Activated CD8-positive, alpha-beta memory T cell treated with anti-CD3 and anti-CD28 coated beads, Interleukin-2, amount 50 U/mL, for 1 hour (primary cell): ENCODE data around the gene ORMDL2.

Experiments
- DNase-seq: peaks from one replicate; pipeline ENCODE4 v3.0.0-alpha.2; 2020; ENCODE audit errors: extremely low read depth

The ORMDL2 gene, protein sequence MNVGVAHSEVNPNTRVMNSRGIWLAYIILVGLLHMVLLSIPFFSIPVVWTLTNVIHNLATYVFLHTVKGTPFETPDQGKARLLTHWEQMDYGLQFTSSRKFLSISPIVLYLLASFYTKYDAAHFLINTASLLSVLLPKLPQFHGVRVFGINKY

DNA sequence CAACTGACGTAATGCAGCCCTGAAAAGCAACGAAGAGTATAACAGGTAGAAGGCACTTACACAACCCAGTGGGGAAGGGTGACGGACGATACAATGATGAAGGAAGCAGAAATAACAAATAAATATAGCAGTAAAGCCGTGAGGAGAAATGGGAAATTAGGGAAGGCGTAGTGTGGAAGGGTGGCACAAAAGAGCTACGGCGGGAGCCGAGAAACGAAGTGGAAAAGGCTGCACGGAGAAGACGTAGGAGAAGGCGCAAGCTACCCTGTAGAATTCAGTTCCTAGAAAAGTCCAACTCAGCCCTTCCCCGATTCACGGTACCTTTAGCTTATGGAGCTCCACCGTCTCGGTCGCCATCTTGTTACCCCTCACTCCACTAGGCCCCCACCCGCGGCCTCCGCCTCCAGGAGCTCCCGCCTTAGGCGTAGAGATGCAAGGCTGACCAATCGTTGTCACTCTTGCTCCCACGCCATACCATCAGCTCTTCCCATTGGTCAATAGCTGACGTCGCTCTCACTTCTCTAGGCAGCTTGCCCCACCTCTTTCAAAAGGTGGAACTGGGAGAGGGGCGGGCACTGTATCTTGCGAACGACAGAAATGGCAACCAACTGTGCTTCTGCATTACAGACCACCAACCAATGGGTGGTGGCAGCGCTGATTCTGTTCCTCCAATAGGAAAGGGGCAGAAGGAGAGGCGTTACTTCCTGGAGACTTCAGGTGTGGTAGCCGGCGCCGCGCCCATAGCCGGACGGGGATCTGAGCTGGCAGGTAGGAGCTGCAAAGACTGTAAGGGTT lies at the start of gene ORMDL2, which contains the start of gene SARNP:
Gene ORMDL2, plus strand, starts transcription at position 697 of the 795 bp plus-strand sequence. CDS start 959 bp downstream, outside the sequence.
Gene SARNP, minus strand, starts transcription at position 380 of the 795 bp plus-strand sequence. Its CDS starts 23 bp downstream, at position 357.
- DNase-seq, result peak; percentile 98

DNA sequence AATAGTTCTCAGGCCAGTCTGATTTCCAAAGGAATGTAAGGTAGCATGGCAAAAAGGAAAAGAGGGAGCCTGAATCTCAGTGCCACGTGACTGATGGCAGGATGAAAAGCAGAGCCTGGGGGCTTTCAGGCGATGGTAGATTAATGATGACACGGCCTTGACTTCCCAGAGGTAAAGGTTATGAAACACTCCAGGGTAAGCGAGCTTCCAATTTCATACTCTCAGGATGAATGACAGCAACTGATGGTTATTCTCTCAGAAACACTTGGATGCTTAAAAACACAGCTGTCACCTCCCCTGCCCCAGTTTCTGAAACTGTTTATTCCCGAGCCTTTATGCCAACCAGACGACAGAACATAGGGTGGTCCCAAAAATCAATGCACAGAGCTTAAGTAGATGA lies 46.1 kb upstream of the ORMDL2 start:
- DNase-seq, result no peak

DNA sequence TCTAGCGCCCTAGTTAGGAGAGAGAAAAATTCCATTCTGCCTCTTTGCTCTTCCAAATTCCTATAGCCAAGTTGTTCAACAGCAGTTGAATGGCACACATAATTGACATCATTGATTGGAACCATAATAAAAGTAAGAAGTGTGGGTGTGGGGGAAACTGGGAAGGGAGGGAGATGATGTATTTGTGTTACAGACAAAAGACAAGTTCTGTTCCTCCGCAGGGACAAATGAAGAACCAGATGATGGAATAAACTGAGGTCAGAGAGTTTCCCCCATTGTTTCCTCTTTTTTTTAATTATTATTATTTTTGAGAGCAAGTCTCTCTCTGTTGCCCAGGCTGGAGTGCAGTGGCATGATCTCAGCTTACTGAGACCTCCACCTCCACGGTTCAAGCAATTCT lies 40.0 kb upstream of the ORMDL2 start:
- DNase-seq, result no peak

DNA sequence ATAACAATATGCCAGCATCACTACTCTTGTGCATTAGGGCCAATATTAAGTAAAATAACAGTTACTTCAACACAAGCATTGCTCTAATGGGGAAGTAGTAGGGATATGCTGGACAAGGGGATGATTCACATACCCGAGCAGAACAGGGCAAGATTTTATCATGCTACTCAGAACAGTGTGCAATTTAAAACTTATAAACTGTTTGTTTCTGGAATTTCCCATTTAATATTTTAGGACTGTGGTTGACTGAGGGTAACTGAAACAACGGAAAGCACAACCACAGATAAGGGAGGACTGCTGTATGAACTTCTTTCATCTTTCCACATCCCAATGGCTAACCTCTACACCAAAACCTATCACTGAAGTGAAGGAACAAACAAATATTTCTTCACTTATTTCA lies 37.2 kb upstream of the ORMDL2 start:
- DNase-seq, result no peak

DNA sequence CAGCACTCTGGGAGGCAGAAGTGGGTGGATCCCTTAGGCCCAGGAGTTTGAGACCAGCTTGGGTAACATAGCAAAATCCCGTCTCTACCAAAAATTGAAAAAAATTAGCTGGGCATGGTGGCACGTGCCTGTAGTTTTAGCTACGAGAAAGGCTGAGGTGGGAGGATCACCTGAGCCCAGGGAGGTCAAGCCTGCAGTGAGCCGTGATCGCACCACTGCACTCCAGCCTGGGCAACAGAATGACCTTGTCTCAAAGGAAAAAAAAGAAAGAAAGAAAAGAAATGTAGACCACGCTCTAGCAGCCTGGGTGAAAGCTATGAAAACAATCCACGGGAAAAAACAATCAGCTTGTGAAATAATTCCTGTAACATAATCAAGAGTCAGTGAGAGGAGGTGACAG lies 29.3 kb upstream of the ORMDL2 start:
- DNase-seq, result no peak

DNA sequence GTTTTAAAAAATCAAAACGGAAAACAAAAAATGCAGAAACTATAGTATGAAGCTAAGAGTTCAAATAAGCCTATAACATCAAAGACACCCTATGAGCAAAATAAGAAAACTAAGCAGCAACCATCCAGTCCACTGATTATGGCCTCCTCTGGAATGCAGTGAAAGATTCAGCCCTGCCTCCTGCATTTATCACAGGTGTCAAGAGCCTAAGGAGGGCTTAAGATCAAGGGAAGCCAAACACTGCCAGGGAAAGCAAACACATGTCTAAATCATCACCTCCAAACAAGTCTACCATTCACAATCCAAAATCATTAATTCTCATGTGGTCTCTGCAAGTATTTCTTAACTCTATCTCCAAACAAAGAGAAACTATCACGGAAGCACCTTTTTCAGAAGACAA lies 28.7 kb upstream of the ORMDL2 start:
- no peak for DNase-seq

DNA sequence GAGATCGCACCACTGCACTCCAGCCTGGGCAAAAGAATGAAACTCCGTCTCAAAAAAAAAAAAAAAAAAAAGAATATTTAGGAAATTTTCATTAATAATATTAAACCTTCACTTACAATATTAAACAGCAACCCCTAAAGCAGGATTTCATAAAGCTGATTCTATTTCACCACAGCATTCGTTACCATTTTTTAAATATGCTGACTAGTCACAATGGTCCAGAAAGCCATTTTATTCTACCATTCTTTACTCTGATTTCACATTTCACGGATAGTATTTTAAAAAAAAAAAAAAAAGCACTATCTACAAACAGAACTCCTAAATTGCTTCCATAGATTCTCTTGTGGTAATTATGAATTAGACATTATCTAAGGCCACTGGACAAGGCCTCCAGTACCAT lies 27.9 kb upstream of the ORMDL2 start:
- no peak for DNase-seq

DNA sequence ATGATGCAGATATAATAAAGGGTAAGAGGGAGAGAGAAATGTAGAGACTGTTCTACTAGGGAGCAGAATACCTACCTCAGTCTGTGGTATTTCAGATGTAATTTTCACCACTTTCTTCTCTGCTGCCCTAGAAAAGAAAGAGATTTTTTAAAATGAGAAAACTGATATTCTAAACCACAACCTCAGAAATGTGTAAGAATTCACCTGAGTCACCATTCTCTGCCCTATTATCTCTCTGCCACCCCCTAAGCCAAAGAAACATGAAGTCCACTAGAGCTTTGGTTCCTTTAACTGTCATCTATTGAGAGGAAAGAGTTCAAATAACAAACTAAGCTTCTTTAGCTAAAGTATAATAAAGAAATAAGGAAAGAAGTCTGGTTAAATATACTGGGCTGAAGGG lies 21.9 kb upstream of the ORMDL2 start:
- DNase-seq, result no peak

DNA sequence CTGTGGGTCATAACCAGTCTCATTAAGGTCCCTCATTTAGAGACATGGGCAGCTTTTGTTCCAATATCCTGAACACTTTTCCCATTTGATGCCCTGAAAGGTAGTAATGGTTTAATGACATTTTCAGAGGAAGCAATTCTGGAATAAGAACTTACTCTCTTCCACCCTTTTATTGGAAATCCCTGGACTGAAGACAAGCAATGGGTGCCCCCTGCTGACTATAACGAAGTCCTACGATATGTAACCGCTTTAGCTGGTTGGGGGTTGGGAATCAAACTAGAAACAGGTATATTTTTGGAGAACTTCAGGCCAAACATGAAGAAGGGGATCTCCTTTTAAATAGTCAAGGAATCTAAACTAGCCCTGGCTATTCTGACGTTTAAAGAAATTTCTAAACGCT lies 20.8 kb upstream of the ORMDL2 start:
- DNase-seq, result no peak

DNA sequence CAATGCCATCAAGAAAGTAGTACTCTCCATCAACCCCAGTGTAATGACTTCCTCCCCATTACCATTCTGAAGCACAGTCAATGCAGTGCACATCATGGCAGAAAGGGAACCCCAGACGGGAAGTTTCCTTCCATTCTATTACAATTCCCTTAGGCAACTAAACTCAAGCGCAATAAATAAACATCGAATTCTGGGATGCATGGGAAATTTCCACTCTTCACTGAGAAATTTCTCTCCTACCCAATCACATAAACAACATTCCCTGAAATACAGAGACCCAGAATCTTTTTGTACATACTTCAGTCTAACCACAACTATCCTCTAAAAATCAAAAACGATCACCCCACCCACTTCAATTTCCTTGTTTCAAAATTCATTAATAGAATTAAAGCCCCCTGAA lies 20.3 kb upstream of the ORMDL2 start:
- no peak for DNase-seq

DNA sequence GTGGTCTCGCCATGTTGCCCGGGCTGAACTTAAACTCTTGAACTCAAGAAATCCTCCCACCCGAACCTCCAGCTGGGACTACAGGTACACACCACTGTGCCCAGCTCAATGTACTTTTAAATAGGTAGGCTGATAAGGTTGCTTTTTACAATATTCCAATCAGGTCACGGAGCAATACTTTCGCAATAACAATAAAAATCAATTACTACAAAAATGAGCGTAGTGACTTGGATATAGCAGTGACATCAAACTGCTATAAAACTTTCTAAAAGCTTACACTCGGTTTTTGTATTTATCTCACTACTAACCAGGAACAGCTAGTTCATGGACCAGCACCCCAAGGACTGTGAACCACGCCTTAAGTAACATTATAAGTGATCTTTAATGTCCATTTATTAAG lies 10.9 kb upstream of the ORMDL2 start:
- DNase-seq, result no peak

DNA sequence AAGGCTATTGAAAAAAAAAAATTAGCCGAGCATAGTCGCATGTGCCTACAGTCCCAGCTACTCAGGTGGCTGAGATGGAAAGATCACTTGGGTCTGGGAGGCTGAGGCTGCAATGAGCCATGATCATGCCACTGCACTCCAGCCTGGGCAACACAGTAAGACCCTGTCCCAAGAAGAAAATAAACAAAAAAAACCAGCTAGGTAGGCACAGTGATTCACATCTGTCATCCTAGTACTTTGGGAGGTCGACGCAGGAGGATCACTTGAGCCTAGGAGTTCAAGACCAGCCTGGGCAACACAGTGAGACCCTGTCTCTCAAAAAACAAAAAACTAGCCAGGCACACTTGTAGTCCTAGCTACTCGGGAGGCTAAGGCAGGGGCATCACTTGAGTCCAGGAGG lies 8.6 kb upstream of the ORMDL2 start:
- no peak for DNase-seq

DNA sequence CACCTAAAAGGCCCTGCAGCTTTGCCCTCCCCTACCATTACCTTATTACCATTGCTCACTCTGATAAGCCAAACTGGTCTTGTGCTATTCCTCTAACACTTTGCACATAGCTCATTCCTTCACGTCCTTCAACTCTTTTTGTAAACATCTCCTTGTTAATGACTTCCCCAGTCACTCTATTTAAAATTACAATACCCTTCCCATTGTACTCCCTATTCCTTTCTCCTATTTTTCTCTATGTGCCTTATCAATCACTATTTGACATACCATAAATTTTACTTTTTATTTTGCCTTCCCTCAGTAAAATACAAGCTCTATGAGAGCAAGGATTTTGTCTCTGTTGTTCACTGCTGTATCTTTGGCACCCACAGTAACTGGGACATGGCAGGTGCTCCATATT lies 5.8 kb upstream of the ORMDL2 start:
- DNase-seq, result no peak

DNA sequence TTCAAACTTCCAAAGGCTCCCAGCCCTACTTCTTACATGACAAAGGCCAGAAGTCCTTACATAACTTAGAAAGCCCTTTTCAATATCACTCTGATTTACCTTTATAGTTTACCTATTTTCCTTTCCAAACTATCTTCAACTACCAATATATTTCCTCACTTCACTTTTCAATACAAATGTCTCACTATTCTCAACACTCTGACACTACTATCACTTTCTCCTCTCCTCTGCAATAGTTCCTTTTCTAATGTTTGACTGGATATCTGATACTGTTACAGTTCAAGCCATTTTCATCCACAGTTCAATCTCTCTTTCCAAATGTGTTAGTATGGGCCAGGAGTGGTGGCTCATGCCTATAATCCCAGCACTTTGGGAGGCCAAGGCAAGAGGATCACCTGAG lies 3.6 kb upstream of the ORMDL2 start:
- no peak for DNase-seq

DNA sequence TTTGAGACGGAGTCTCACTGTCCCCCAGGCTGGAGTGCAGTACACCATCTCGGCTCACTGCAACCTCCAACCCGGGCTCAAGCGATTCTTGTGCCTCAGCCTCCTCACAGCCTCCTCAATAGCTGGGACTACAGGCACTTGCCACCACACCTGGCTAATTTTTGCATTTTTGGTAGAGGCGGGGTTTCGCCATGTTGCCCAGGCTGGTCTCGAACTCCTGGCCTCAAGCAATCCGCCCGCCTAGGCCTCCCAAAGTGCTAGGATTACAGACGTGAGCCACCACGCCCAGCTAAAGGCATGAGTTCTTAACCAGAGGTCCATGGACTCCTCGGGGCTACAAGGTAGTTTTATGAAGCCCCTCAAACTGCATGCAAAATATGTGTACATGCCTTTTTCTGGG lies 2.4 kb upstream of the ORMDL2 start:
- no peak for DNase-seq

DNA sequence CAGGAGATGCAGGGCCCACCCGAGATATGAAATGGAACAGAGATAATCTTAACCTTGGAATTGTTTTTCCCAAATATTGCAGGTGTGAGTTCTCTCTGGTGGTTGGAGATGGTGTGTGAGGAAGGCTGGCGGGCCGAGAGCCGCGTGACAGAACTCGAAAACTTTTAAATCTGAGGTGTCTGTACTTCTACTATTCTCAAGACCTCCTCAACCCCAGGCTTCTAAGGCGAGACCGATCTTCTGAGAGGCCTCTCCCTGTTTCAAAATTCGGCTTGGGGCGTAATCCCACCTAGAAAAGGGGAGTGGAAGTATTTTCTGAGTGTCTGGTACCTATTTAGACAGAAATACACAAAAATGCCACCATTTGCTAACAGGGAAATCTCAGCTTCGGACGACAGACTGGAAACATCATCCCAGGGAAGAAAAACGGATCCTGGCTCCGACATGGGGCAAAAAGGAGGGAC lies 928 bp upstream of the ORMDL2 start:
- no peak for DNase-seq

DNA sequence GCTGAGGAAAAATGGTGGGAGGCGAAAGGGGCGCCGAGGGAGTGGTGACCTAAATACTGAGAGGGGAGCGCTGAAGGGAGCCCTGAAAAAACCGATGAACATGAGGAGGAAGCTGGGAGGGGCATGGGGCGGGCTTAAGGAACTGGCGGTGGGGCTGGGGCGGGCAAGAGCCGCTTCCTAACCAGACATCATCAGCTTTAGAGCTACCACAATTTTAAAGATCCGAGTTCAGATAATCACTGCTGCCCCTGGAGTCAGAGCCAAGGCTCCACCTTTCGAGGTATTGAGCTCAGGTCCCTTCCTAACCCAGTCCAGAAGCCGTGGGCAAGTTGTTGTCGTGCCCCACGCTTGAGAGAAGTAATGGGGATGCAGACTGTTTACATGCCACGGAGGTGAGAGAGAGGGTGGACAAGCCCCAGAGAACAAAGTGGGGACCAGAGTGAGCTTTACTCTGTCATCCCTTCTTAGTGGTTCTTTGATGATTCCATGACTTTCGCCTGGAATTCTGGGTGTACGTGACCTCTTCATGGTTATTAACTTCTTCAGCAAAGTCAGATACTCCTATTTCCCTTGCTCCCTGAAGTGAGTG lies 393 bp downstream of the ORMDL2 start:
- DNase-seq, result no peak

DNA sequence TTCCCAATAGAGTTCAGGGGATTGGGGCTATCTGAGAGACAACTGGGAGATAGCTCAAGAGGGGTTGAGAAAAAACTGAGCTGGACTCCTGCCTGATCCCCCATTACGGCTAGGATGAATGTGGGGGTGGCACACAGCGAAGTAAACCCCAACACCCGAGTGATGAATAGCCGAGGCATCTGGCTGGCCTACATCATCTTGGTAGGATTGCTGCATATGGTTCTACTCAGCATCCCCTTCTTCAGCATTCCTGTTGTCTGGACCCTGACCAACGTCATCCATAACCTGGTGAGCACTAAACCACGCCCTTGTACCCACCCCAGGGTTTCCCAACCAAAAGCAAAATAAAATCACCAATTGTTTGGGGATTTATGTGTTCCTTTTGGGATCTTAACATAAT lies 1.0 kb downstream of the ORMDL2 start:
- DNase-seq, result no peak

DNA sequence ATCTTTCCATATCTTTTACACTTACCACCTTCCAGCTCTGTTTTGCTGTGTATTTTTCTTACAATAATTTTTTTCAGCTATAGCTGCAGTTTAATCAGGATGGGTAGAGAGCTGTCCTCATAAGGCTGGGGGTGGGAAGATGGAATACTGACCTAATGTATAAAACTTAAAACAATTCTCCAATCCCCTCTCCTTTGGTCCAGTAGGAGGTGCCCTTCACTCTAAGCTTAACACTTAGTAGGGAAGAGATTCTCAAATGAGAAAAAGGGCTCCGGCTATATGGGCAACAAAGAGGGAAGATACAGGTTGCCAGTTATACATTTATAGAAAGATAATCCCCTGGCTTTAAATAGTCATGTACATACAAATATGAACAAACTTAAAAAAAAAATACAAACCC lies 2.8 kb downstream of the ORMDL2 start:
- DNase-seq, result no peak

DNA sequence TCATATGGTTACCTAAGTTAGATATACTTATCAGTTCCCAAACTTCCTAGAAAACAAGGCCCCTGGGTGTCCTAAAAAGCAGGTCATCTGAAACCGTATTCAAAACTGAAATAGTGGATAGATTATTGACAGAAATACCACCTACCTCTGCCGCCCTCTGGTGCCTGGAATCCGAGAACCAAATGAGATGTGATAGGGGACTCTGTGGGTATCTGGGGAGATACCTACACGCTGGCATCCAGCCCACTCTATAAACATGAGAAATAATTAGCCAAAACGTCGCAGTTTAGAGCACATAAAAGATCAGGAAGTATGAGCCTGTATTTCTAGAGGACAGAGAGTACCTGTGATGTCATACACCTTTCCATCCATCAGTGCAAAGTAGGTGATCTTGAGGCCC lies 4.4 kb downstream of the ORMDL2 start:
- no peak for DNase-seq

DNA sequence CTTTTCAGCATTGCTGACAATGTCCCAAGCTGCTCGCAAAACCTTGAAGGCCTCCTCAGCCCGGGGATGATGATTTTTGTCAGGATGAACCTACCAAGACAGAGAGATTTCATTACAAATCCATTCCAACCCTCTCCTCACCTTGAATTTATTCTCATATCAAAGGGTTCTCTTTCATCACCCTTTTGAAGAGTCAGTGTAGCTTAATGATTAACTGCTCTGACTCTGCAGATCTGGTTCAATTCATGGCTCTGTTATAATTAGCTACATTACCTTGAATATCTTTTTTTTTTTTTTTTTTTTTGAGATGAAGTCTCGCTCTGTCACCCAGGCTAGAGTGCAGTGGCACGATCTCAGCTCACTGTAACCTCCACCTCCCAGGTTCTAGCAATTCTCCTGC lies 5.6 kb downstream of the ORMDL2 start:
- DNase-seq, result no peak

DNA sequence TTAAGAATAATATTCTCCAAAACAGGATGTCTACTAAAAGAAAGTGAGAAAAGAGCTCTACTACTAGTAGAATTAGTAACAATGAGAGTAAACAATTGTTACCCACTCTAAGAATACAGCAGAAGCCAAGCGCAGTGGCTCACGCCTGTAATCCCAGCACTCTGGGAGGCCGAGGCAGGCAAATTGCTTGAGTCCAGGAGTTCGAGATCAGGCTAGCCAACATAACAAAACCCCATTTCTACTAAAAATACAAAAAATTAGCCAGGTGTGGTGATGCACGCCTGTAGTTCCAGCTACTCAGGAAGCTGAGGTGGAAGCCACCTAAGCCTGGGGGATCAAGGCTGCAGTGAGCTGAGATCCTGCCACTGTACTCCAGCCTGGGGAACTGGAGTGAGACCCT lies 6.9 kb downstream of the ORMDL2 start:
- DNase-seq, result no peak

DNA sequence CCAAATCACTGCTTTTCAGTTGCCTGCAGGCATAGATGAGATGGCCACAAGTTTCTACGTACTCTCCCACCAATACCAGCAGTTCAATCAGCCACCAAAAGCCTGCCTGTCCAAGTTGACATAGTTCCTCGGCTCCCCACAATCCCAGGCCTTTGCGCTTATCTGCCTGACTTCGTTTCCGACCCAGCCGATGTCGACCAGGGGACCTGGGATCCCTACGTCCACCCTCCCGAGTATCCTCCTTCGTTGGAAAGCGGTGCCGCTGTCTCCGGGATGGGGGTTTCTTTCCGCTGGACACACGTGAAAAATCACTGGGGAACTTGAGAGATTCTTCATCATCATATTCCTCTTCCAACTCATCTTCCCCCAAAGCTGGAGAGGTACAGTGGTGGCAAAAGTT lies 10.0 kb downstream of the ORMDL2 start:
- DNase-seq, result no peak
